NCI-H187 (cell line): ENCODE results near the gene CHRNA10.
"Not testable (repeated sequence)": the region's sequence is repeated elsewhere in the genome, so short reads cannot be mapped to it uniquely, and the experiment has no call there.

Experiments
- DNase-seq, 2 experiments: peaks; one replicate each; lab custom pipeline; 2025; lab: John Stamatoyannopoulos, UW

The CHRNA10 gene

DNA sequence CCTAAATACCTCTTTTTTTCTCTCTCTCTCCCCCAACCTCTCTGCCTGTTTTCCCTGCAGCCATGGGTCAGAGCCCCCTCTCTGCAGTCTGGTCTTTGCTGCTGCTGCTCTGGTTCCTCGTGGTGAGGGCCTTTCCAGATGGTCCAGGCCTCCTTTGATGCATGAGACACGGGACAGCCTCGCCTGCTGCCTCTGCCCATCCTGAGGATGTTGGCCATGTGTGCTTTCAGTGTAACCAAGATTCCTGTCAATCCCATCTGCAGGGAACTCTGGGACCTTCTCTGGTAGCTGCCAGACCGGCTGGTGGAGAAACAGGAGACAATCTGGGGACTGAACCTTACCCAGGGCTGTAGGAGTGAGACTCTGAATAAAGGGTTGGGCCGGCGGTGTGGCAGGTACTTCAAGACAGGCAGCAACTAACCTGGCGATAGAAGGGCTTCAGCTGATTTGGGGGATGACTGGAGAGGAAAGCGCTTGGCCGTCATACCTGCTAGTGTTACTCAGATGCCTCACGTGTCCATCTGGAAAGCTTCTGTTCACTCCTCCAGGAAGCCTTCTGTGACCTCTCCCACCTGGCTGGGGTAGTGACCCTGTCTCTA lies 7.1 kb downstream of the CHRNA10 start:
- no peak for DNase-seq

DNA sequence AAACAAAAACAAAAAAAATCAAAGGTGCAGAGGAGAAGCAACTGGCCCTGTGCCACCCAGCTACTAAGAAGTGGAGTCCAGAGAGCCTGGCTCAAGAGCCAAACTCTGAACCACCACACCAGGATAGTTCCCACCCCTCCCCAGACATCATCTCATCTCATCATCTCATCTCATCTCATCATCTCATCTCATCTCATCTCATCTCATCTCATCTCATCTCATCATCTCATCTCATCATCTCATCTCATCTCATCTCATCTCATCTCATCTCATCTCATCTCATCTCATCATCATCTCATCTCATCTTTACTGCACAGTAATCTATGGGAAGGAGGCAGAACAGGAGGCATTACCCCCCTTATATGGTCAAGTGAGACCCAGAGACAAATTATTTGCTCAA lies 8.3 kb downstream of the CHRNA10 start:
- no peak for DNase-seq

DNA sequence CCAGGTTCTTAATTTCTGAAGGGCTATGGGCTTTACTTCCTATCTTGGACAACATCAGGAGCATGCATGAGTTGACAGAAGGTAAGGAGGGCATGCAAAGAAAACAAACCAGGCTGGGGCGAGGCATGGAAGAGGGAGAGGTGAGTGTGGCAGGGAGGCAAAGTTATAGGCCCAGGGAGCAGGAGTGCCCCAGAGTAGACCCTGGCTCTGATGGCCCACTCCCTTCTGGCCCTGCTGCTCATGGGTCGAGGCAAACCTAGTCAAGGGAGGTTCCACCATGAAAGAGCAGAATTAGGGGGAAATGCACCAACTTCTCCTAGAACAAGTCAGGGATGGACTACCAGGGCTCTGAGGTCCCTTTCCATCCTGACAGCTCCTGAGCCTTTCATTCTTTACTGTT lies 10.2 kb downstream of the CHRNA10 start:
- DNase-seq: no peak

DNA sequence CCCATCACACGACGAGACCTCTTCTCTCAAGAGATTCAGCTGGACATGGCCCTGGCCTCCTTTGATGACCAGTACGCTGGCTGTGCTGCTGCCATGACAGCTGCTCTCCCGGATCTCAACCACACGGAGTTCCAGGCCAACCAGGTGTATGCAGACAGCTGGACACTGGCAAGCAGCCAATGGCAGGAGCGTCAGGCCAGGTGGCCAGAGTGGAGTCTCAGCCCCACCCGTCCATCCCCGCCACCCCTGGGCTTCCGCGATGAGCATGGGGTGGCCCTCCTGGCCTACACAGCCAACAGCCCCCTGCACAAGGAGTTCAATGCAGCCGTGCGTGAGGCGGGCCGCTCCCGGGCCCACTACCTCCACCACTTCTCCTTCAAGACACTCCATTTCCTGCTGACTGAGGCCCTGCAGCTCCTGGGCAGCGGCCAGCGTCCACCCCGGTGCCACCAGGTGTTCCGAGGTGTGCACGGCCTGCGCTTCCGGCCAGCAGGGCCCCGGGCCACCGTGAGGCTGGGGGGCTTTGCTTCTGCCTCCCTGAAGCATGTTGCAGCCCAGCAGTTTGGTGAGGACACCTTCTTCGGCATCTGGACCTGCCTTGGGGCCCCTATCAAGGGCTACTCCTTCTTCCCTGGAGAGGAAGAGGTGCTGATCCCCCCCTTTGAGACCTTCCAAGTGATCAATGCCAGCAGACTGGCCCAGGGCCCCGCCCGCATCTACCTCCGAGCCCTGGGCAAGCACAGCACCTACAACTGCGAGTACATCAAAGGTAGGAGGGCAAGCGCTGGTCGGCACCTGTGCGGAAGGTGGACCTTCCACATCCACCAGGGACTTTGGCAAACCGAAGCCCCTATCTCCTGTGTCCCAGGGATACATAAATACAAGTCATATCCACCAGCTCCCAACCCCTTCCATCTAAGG lies 11.3 kb downstream of the CHRNA10 start:
- no peak for DNase-seq

DNA sequence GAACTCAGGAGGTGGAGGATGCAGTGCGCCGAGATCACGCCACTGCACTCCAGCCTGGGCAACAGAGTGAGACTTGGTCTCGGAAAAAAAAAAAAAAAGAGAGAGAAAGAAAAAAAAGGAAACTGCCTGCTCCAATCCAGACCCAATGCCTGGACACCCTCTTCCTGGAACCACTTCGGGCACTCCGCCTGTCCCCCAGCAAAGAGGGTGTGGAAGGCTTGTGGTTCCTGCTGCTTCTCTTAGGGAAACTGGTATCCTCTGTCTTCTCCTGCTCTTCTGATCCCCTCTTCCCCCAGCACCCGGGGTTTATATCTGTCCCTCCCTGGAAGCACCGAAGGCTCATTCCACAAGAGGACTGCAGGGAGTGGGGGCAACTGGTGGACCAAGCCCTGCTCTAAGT lies 12.9 kb downstream of the CHRNA10 start:
- no peak for DNase-seq

DNA sequence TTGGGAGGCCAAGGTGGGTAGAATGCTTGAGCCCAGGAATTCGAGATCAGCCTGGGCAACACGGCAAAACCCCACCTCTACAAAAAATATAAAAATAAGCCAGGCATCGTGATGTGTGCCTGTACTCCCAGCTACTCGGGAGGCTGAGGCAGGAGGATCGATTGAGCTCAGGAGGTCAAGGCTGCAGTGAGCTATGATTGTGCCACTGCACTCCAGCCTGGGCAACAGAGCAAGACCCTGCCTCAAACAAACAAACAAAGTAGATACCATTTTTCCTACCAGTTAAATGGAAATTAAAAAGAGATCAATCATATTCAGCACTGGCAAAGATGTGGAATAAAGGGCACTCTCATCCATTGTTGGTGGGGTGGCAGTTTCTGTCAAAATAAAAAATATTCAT lies 13.9 kb downstream of the CHRNA10 start:
- DNase-seq: not testable (repeated sequence)

DNA sequence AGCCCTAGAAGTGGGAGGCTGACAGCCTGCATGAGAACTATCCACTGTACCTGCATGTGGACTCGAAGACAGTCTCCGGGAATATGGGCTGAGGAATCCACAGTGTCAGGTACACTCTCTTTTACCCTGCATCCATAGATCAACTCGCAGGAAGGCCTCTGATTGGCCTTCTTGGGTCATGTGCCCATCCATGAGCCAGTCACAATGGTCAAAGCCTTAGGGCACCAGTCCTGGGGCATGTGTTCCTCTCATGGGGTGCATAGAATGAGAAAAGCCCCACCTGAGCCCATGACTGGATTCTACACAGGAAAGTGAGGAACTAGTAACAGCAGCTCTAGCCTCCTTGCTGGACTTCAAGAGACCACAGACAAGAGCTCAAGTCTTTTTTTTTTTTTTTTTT lies 15.6 kb downstream of the CHRNA10 start:
- no peak for DNase-seq

DNA sequence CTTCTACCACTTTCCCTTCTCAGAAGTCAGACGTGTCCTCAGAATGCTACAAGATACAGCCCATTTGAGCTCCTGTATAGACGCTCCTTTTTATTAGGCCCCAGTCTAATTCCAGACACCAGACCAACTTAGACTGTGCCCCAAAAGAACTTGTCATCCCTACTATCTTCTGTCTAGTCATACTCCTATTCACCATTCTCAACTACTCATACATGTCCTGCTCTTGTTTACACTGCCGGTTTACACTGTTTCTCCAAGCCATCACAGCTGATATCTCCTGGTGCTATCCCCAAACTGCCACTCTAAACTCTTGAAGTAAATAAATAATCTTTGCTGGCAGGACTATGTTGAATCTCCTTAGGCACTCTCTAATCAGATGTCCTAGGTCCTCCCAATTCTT lies 18.7 kb downstream of the CHRNA10 start:
- DNase-seq: not testable (repeated sequence)

DNA sequence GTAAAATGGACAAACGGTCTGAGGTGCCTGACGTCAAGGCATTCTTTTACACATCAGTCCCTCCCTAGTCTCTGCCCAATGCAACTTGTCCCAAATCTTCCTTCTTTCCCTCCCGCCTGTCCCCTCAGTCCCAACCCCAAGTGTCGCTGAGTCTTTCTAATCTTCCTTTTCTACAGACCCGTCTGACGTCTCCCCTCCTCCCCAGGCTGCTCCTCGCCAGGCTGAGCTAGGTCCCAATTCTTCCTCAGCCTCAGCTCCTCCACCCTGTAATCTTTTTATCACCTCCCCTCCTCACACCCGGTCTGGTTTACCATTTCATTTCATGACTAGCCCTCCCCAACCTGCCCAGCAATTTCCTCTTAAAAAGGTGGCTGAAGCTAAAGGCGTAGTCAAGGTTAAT lies 21.8 kb downstream of the CHRNA10 start:
- not testable (repeated sequence) for DNase-seq

DNA sequence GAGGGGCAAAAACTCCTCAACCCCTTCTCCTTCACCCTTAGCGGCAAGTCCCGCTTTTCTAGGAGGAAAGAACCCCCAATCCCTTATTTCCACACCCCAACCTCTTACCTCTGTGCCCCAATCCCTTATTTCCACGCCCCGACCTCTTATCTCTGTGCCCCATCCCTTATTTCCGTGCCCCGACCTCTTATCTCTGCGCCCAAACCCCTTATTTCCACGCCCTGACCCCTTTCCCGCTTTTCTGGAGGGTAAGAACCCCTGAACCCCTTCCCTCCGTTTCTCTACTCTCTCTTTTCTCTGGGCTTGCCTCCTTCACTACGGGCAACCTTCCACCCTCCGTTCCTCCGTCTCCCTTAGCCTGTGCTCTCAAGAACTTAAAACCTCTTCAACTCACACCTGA lies 22.3 kb downstream of the CHRNA10 start:
- DNase-seq: not testable (repeated sequence)

DNA sequence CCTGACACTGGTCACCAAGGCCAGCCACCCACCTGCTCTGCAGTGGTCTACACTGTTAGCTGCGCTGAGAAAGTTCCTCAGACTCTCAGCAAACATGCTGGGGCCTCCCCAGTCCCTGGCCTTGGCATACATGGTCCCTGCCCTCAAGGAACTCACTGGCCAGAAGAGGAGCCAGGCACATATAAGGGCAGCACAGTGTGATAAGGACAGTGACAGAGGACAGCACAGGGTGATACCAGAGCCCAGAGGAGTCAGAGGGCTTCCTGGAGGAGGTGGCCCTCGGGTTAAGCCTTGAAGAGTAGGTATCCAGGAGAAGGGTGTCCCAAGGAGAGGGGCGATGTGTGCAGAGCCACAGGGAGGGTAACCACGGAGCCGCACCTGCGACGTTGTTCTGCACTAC lies 25.6 kb downstream of the CHRNA10 start:
- no peak for DNase-seq

DNA sequence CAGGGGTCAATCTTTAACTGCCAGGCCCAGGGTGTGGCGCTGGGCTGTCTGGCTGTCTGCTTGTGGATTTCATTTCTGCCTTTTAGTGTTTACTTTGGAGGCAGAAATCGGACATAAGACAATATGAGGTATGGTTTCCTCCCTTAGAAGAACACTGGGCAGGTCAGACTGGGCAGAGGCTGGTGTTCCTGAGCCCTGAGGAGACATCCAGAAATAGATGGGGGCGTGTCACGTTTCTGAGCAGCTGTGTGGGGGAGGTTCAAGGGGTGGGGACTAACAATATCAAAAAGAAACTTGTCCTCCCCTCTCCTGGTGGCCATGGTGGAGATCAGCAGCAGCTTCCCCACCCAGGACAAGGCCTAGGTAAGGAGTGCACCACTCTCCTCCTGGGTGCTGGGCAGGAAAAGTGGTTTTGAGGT lies 26.4 kb downstream of the CHRNA10 start, which contains the start of gene ART1:
Gene ART1, plus strand, starts transcription at position 312 of the 419 bp plus-strand sequence. CDS start 14,086 bp downstream, outside the sequence.
- no peak for DNase-seq

DNA sequence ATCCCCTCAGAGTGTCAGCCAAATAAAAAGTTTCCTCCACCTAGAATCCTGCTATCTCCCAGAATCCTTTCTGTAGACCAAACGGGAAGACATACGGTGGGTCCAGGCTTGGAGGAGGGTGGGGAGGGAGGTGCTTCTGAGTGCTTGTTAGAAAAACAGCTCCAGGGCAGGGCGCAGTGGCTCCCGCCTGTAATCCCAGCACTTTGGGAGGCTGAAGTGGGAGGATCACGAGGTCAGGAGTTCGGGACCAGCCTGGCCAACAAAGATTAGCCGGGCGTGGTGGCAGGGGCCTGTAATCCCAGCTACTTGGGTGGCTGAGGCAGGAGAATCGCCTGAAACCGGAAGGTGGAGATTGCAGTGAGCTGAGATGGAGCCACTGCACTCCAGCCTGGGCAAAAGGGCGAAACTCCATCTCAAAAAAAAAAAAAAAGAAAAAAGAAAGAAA lies 28.1 kb downstream of the CHRNA10 start:
- not testable (repeated sequence) for DNase-seq

DNA sequence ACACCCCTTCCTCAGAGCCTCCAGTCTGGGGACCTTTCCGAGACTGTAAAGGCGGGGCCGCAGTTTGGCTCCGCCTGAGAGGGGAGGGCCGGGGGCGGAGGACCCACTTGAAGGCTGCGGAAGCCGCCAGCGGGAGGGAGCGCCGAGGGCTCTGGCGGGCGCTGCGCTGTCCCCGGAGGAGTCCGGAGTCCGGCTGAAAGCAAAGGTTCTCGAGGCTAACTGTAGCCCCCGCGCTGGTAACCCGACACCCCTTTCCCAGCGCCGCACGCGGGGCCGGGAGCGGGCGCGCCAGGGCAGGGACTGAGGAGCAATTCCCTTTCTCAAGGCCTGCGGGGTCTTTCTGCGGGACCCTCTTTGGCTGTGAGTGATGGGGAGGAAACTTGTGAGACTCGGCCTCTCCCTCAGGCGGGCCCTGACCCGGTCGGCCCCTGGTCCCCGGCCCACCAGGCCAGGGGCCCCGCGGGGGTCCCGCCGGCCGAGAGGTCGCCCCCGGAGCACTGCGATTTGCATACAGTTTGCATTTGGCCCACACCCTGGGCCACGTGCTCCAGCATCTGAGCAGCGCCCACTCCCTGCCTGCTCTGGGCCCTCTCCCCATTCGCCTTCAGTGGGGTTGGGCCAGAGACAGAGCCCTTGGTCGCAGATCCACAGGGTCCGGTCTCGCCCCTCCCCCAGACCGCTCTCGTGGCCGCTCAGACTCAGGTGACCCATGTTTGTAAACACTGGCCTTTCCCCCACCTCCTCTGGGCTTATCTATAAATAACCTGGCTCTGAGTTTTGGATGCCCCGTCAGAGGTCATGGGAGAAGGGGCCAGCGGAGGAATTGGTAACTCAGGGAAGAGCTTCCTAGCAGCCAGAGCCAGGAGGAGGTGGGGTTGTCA lies 28.9 kb downstream of the CHRNA10 start:
- DNase-seq: peak; percentile 12 to 21

DNA sequence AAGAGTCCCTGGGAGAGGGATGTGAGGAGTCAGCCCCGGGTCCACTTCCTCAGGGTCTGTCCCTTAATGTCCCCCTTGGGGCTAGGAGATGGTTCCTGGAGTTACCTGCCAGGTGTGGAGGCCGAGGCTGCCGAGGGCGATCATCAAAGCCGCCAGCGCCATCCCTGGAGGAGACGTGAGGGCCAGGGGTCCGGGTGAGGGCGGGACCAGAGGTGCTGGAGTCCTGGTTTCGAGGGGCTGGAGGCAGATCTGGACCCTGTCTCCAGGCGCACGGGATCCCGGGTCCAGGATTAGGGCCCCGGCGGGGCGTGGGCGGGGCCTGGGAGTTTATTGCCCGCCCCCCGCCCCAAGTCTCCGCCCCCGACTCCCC lies 29.5 kb downstream of the CHRNA10 start, which contains the start of gene ART5:
Gene ART5, minus strand, starts transcription at position 292 of the 370 bp plus-strand sequence. Its CDS starts 130 bp downstream, at position 162.
- DNase-seq: no peak

DNA sequence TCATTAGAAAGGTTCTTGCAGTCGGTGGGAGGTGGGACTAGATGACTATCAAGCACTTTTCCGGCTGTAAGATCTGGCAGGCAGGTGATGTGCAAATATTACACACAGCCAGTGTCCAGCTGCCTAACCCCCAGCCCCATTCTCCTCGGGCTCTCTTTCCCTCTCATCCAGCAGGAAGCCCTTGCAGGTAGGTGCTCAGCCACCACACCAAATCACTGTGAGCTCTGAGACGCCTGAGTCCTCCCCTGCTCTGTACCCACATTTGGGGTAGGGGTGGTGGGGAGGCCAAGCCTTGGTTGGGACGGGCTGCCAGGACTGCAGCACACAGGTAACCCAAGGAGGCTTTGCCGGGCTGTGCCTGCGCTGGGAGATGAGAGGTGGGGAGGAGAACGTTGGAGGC lies 30.0 kb downstream of the CHRNA10 start:
- DNase-seq: no peak

DNA sequence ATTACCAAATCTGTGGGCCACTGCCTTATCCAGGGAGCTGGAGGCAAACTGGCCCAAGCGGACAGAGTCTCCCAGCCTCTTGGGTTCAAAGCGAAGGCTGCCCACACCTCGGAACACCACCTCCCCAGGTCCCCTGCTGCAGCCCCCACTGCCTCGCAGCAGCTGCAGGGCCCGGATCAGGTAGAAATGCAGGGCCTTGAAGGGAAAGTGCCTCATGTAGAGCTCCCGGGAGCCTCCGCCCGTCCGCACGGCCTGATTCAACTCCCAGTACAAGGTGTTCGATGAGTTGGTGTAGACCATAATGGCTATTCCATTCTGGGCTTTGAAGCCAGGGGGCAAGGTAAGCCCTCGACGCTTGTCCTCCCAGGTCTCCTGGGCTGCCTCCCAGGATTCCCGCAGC lies 31.3 kb downstream of the CHRNA10 start:
- no peak for DNase-seq

DNA sequence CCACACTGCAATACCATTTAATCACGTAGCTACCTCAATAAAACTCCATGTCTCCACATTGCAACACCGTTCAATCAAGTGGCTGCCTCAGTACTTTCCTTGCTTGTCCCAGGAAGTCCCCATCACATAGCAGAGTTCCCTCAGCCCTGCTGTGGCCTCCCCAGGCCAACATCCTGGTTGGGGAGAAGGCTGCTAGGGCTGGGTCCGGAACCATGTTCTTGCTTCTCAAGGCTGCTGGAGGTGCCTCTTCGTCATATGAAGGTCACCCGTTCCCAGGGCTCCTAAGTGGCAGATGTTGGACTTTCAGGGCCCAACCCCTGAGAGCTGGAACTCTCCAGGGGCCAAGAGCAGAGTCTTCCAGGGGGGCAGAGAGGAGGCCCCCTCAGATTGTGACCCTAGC lies 32.7 kb downstream of the CHRNA10 start:
- no peak for DNase-seq

DNA sequence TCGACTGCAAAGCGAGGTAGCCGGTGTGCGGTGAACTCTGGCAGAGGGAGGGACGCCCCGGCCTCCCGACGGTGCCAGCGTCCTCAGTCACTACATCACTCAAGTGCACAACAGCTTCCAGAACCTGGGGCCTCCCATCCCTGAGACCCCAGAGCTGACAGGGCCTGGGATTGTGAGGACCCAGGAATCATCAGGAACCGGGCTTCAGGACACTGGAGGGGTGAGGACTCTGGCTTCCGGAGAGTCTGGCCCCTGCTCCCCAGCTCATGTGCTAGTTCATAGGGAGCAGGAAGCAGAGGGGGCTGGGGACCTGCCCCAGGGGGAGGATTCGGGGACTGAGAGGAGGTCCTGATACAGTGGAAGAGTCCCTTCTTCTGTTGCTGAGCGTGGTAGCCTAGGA lies 34.0 kb downstream of the CHRNA10 start:
- no peak for DNase-seq

DNA sequence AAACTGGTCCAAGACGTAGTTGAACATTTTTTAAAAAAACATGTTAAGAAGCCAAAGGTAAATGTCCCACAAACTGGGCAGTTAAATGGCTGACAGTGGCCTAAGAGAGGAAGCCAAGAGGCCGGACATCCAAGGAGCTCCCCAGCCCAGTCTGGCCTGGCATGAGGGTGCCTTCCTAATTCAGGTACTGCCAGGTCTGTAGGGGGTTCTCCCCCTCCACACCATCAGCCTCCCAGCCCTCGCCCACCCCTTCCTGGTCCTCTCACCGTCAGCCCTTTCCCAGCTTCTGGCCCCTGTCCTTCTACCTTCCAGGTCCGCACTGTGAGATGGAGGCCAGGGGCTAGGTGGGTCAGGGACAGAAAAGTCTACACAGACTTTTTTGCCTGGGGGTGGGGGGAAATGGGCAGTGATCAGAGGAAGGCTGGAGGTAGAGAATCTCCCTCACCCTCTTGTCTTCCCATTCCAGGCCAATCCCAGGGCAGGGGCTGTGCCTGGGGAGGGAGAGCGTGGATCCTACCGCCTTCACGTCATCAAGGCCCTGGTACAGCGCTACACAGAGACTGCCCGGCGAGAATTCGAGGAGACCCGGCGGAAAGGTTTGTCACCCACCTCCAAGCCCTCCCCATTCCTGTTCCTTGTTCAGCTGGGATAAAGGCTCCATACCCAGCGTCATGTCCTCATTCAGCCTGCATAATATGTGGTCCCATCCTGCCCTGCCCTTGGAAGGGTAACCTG lies 35.4 kb downstream of the CHRNA10 start:
- DNase-seq: no peak

DNA sequence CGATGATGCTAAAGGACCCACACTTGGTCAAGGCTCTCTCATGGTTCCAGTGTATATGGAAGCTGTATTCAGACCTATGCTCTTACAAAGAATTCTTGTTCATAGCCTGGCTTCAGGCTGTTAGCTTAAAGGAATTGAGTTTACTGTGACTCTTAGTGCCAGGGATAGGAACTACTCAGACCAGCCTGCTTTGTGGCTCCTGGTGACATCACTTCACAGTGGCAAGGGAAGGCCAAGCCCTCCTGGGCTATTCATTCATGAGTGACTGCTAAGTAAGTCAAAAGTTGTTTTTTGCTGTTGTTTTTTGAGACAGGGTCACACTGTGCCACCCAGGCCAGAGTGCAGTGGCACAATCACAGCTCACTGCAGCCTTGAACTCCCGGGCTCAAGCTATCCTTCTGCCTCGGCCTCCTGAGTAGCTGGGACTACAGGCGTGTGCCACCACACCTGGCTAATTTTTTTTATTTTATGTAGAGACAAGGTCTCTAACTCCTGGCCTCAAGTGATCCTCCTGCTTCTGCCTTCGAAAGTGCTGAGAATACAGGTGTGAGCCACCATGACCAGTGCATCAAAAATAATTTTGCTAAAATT lies 39.0 kb downstream of the CHRNA10 start:
- no peak for DNase-seq
